Measurements from ENCODE around the gene MRGPRG. TPM values are rescaled to one million over a fixed set of nuclear protein-coding genes. Genes with fewer than 3 reads are reported as not detected.

Gene MRGPRG
- total and polyA plus RNA-seq, 11 donors = not detected

- Histone ChIP-seq H3K9me3 (no peaks in the 10 kb centered on the region), H3K27me3 (peaks cover 0 to 12% (median 0%) of the 10 kb centered on the region in 9 donors), H3K4me1 (no peaks in the 10 kb centered on the region), H3K4me3 (no peak overlapping the region), H3K27ac (no peak overlapping the region), H3K36me3 (no peaks in the 10 kb centered on the region)
- intact Hi-C loops (cut with DNase I) = no loop called here
- TF ChIP-seq CTCF (IDR thresholded peaks at IDR 0.05) (no peak), POLR2A (IDR thresholded peaks at IDR 0.05) (no peak)
- ATAC-seq (no peak), DNase-seq (no peak)
Measured at GRCh38 chr11:3245071-3245470, 26.5 kb upstream of the MRGPRG start.

- no peak overlapping the region for H3K4me3 ChIP-seq
- 87 to 94% (median 90%) methylated on average over 1 of the region's 1 CpG for WGBS, 4 donors
- DNase-seq = no peak
- no peaks in the 10 kb centered on the region for H3K36me3 ChIP-seq
- H3K27me3 ChIP-seq = peaks cover 0 to 14% (median 0%) of the 10 kb centered on the region in 9 donors
- H3K27ac ChIP-seq = no peak overlapping the region
- no peaks in the 10 kb centered on the region for H3K9me3 ChIP-seq
- intact Hi-C loops (cut with DNase I) = no loop called here
- ATAC-seq = no peak
- TF ChIP-seq CTCF (IDR thresholded peaks at IDR 0.05) = no peak
- TF ChIP-seq POLR2A (IDR thresholded peaks at IDR 0.05) = no peak
- no peaks in the 10 kb centered on the region for H3K4me1 ChIP-seq
Measured at GRCh38 chr11:3243880-3244279, 25.3 kb upstream of the MRGPRG start.

GRCh38 chr11:3237119-3237518 lies 18.5 kb upstream of the MRGPRG start:
- intact Hi-C loops (cut with DNase I) = no loop called here

GRCh38 chr11:3234846-3235245 lies 16.2 kb upstream of the MRGPRG start:
- no peak overlapping the region for H3K27ac ChIP-seq
- ATAC-seq (no peak), DNase-seq (no peak)
- no peaks in the 10 kb centered on the region for H3K36me3 ChIP-seq
- peaks cover 0 to 15% (median 0%) of the 10 kb centered on the region in 9 donors for H3K27me3 ChIP-seq
- no peak overlapping the region for H3K4me3 ChIP-seq
- H3K9me3 ChIP-seq = no peaks in the 10 kb centered on the region
- TF ChIP-seq CTCF (IDR thresholded peaks at IDR 0.05) (no peak), POLR2A (IDR thresholded peaks at IDR 0.05) (no peak)
- H3K4me1 ChIP-seq = peaks cover 0 to 10% (median 0%) of the 10 kb centered on the region in 12 donors
- intact Hi-C loops (cut with DNase I) = no loop called here
- WGBS, 4 donors = 48 to 73% (median 65%) methylated on average over 6 to 7 of the region's 7 CpGs

More at GRCh38 chr11:3237119-3237518, 18.5 kb upstream of the MRGPRG start:
- H3K9me3 ChIP-seq = no peaks in the 10 kb centered on the region
- H3K36me3 ChIP-seq = no peaks in the 10 kb centered on the region
- no peak overlapping the region for H3K27ac ChIP-seq
- 80 to 92% (median 90%) methylated on average over 2 of the region's 2 CpGs for WGBS, 4 donors
- TF ChIP-seq CTCF (IDR thresholded peaks at IDR 0.05) = no peak
- no peak for TF ChIP-seq POLR2A (IDR thresholded peaks at IDR 0.05)
- H3K27me3 ChIP-seq = peaks cover 0 to 4% (median 0%) of the 10 kb centered on the region in 9 donors
- H3K4me3 ChIP-seq = no peak overlapping the region
- ATAC-seq (no peak), DNase-seq (no peak)
- H3K4me1 ChIP-seq = peaks cover 0 to 4% (median 0%) of the 10 kb centered on the region in 12 donors

All from heart left ventricle (tissue), 16 donors.